Measurements from ENCODE around the gene OS9.

OS9 gene

DNA sequence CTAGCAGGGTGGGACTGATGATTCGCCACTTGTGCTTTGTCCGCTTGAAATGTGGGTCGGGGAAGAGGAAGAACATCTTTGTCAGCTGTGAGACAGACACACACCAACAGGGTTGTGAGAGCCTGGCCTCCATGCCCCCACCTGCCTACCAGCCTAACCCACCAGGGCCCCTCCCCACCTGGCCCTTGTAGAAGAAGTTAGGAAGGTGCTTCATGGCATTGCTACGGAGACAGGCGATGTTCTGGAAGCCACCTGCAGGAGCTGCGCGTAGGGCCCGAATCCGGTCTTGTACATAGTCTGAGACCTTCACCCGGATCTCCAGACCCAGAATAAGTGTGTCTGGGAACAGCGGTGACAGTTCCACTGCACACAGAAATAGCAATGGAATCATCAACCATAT is 75.7 kb downstream of the OS9 start:
- DNase-seq = no peak

DNA sequence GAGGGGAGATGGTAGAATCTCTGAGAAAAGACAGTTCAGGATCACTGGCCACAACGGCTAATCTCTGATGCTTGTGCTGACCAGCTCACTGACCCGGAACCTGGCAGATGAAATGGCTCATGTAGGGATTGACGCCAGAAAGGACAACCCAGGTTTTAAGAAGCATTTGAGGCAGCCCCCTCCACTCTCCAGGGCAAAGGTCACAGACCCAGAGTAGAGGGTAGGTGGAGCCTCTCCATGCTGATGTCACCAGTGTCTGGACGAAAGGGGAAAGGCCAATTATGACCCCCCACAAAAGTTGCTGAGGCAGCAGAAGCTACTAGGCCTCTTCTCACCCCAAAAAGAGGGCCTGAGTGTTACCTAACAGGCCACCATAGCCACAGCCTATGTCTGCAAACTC is 76.8 kb downstream of the OS9 start:
- DNase-seq = no peak
